Neuronal stem cell (in vitro differentiated cells): ENCODE results near the gene PCDHB11.
A peak's percentile ranks its signal among the peaks of the same experiment; 100 is the strongest.
"Not testable (repeated sequence)": the region's sequence is repeated elsewhere in the genome, so short reads cannot be mapped to it uniquely, and the experiment has no call there.

Experiments used
- DNase-seq: peaks from one replicate; pipeline ENCODE4 v3.0.0-alpha.2; 2013; ENCODE audit warnings: low spot score
- H2AFZ ChIP-seq: one replicate; pipeline ENCODE4 v1.6.1; 2013; ENCODE audit warnings: mild to moderate bottlenecking, low read length, inconsistent platforms
- H2AK5ac ChIP-seq: 2 replicates; pipeline ENCODE4 v1.6.1; 2013; ENCODE audit warnings: low read depth, mild to moderate bottlenecking, inconsistent platforms, low read length, moderate library complexity, mixed read lengths
- H2BK120ac ChIP-seq: 2 replicates; pipeline ENCODE4 v1.6.1; 2013; ENCODE audit warnings: low read depth, mild to moderate bottlenecking, inconsistent platforms, low read length, moderate library complexity, mixed read lengths
- H2BK12ac ChIP-seq: one replicate; pipeline ENCODE4 v1.6.1; 2013; ENCODE audit warnings: low read length, inconsistent platforms
- H2BK15ac ChIP-seq: 2 replicates; pipeline ENCODE4 v1.6.1; 2013; ENCODE audit warnings: mild to moderate bottlenecking, low read length, inconsistent platforms, mixed read lengths
- H2BK5ac ChIP-seq: one replicate; pipeline ENCODE4 v1.6.1; 2013; ENCODE audit warnings: inconsistent platforms, mild to moderate bottlenecking, low read length, moderate library complexity
- H3K14ac ChIP-seq: one replicate; pipeline ENCODE4 v1.6.1; 2013; ENCODE audit warnings: low read length, inconsistent platforms
- H3K18ac ChIP-seq: 2 replicates; pipeline ENCODE4 v1.6.1; 2013; ENCODE audit warnings: low read length, inconsistent platforms
- H3K23ac ChIP-seq: 2 replicates; pipeline ENCODE4 v1.6.1; 2013; ENCODE audit warnings: low read depth, mild to moderate bottlenecking, mixed read lengths, low read length, inconsistent platforms; ENCODE audit not compliant: poor library complexity
- H3K27ac ChIP-seq: replicated peaks from 3 replicates; pipeline ENCODE4 v1.5.1; 2013; ENCODE audit warnings: low read length, inconsistent platforms
- H3K27me3 ChIP-seq, 3 experiments: 2 replicates each; pipeline ENCODE4 v1.6.1; 2013; ENCODE audit warnings: low read length in 3 of 3, mild to moderate bottlenecking in 2 of 3, inconsistent platforms in 1 of 3, low read depth in 1 of 3, mixed read lengths in 1 of 3, moderate library complexity in 1 of 3; ENCODE audit not compliant: control insufficient read depth in 3 of 3, insufficient read depth in 3 of 3
- H3K36me3 ChIP-seq, 2 donors: replicated peaks in 1 of 2; 2 replicates each; pipeline ENCODE4 v1.6.1; 2013; ENCODE audit warnings: low read length in 2 of 2; ENCODE audit not compliant: control insufficient read depth in 2 of 2, insufficient read depth in 2 of 2
- H3K4ac ChIP-seq: 2 replicates; pipeline ENCODE4 v1.6.1; 2013; ENCODE audit warnings: inconsistent platforms, mild to moderate bottlenecking, low read length, moderate library complexity
- H3K4me1 ChIP-seq, 2 donors: 1 replicate in 1 of 2; 2 replicates in 1 of 2; pipeline ENCODE4 v1.6.1; 2013; ENCODE audit warnings: low read length in 2 of 2, low read depth in 1 of 2; ENCODE audit not compliant: control insufficient read depth in 2 of 2, insufficient read depth in 1 of 2
- H3K4me2 ChIP-seq: one replicate; pipeline ENCODE4 v1.6.1; 2013; ENCODE audit warnings: mild to moderate bottlenecking, low read length, inconsistent platforms; ENCODE audit not compliant: insufficient read depth, poor library complexity, severe bottlenecking
- H3K4me3 ChIP-seq, 2 donors: 2 replicates each; pipeline ENCODE4 v1.5.1; 2013; ENCODE audit warnings: low read length in 2 of 2, mild to moderate bottlenecking in 2 of 2, inconsistent platforms in 1 of 2, moderate library complexity in 1 of 2
- H3K79me1 ChIP-seq: one replicate; pipeline ENCODE4 v1.6.1; 2013; ENCODE audit warnings: low read depth, mild to moderate bottlenecking, inconsistent platforms, low read length, moderate library complexity
- H3K9ac ChIP-seq: one replicate; pipeline ENCODE4 v1.6.1; 2013; ENCODE audit warnings: mild to moderate bottlenecking, low read depth, low read length, inconsistent platforms; ENCODE audit not compliant: poor library complexity
- H3K9me3 ChIP-seq, 2 donors: replicated peaks in 1 of 2; 2 replicates each; pipeline versions ENCODE3 to v1.6.1; 2013; ENCODE audit warnings: low read length in 2 of 2, mild to moderate bottlenecking in 2 of 2, inconsistent platforms in 1 of 2, low read depth in 1 of 2, mixed read lengths in 1 of 2, moderate library complexity in 1 of 2; ENCODE audit not compliant: control insufficient read depth in 2 of 2, insufficient read depth in 1 of 2
- H4K8ac ChIP-seq: one replicate; pipeline ENCODE4 v1.6.1; 2013; ENCODE audit warnings: low read depth, mild to moderate bottlenecking, inconsistent platforms, low read length, moderate library complexity
- H4K91ac ChIP-seq: one replicate; pipeline ENCODE4 v1.6.1; 2013; ENCODE audit warnings: low read length, low read depth, mild to moderate bottlenecking, inconsistent platforms; ENCODE audit not compliant: poor library complexity
- WGBS, 2 donors: extraction: QIAGEN DNeasy Blood & Tissue Kit; methylation state at CpG; one replicate each; pipeline ENCODE4 v1.1.7; 2013; ENCODE audit warnings: missing lambda C conversion rate in 2 of 2, mixed read lengths in 1 of 2; ENCODE audit not compliant: insufficient read length in 2 of 2, insufficient replicate concordance in 1 of 2; ENCODE audit errors: extremely low coverage in 2 of 2; 5-methylcytosine and 5-hydroxymethylcytosine counted together

PCDHB11 gene

GRCh38 chr5:141157901-141158300 lies 41.5 kb upstream of the PCDHB11 start:
- H3K4me2 ChIP-seq, H3K4me1 ChIP-seq, H3K36me3 ChIP-seq, H2AK5ac ChIP-seq, H2AFZ ChIP-seq, H3K4ac ChIP-seq, H3K4me3 ChIP-seq, H3K79me1 ChIP-seq, H3K27me3 ChIP-seq, H4K8ac ChIP-seq, H3K18ac ChIP-seq, H4K91ac ChIP-seq, H2BK12ac ChIP-seq, H3K14ac ChIP-seq, H2BK120ac ChIP-seq, H3K23ac ChIP-seq, DNase-seq, H2BK15ac ChIP-seq, H3K9ac ChIP-seq, H2BK5ac ChIP-seq, H3K27ac ChIP-seq, H3K9me3 ChIP-seq: not testable (repeated sequence)
- WGBS, 2 donors, result no CpG with 5 or more reads among the region's 28 CpGs

- no peaks in the 10 kb centered on the region for H3K79me1 ChIP-seq
- H2BK5ac ChIP-seq, result peak within 1 kb of the TSS; percentile 24
- no peak within 1 kb of the TSS for H2BK12ac ChIP-seq
- WGBS, 2 donors, result no CpG with 5 or more reads among the region's 20 CpGs
- no peak within 1 kb of the TSS for H3K4ac ChIP-seq
- no peak within 1 kb of the TSS for H3K9ac ChIP-seq
- H3K18ac ChIP-seq, result no peak within 1 kb of the TSS
- DNase-seq, result no peak
- no peaks in the 10 kb centered on the region for H3K27me3 ChIP-seq
- H3K23ac ChIP-seq, result no peak within 1 kb of the TSS
- no peak within 1 kb of the TSS for H3K4me2 ChIP-seq
- H2AK5ac ChIP-seq, result no peak within 1 kb of the TSS
- H3K14ac ChIP-seq, result no peak within 1 kb of the TSS
- no peak within 1 kb of the TSS for H2BK120ac ChIP-seq
- peaks cover 10 to 15% of the 10 kb centered on the region in 2 donors for H3K9me3 ChIP-seq
- H3K4me3 ChIP-seq, result no peak within 1 kb of the TSS
- H2BK15ac ChIP-seq, result no peak within 1 kb of the TSS
- H4K91ac ChIP-seq, result no peak within 1 kb of the TSS
- H2AFZ ChIP-seq, result peak within 1 kb of the TSS; percentile 79
- H3K4me1 ChIP-seq, result no peaks in the 10 kb centered on the region
- no peak within 1 kb of the TSS for H3K27ac ChIP-seq
- H4K8ac ChIP-seq, result no peak within 1 kb of the TSS
- no peaks in the 10 kb centered on the region for H3K36me3 ChIP-seq
Measured at GRCh38 chr5:141172381-141173204, 26.8 kb upstream of the PCDHB11 start, which contains the start of gene PCDHB7. PCDHB7 (plus strand) TSS chr5:141172644; CDS start chr5:141172836, 192 bp downstream.

- DNase-seq, H3K14ac ChIP-seq, H3K27ac ChIP-seq, H3K18ac ChIP-seq, H4K91ac ChIP-seq, H4K8ac ChIP-seq, H3K4ac ChIP-seq, H2BK120ac ChIP-seq, H2AK5ac ChIP-seq, H2BK12ac ChIP-seq, H3K4me1 ChIP-seq, H3K27me3 ChIP-seq, H2AFZ ChIP-seq, H3K4me3 ChIP-seq, H3K36me3 ChIP-seq, H3K4me2 ChIP-seq, H2BK5ac ChIP-seq, H3K9ac ChIP-seq, H3K79me1 ChIP-seq, H2BK15ac ChIP-seq: not testable (repeated sequence)
- Histone ChIP-seq H3K23ac (peak overlapping the region; percentile 20), H3K9me3 (peaks cover 11 to 15% of the 10 kb centered on the region in 2 donors)
- no CpG with 5 or more reads among the region's 79 CpGs for WGBS, 2 donors
Measured at GRCh38 chr5:141174291-141175104, 24.9 kb upstream of the PCDHB11 start.

GRCh38 chr5:141175933-141176332 lies 23.5 kb upstream of the PCDHB11 start:
- Histone ChIP-seq H2BK5ac (no peak overlapping the region), H3K27me3 (no peaks in the 10 kb centered on the region), H4K8ac (no peak overlapping the region), H3K4me1 (no peaks in the 10 kb centered on the region), H3K4me2 (no peak overlapping the region), H3K9me3 (peaks cover 11 to 15% of the 10 kb centered on the region in 2 donors), H3K36me3 (no peaks in the 10 kb centered on the region), H3K23ac (no peak overlapping the region), H3K4me3 (no peak overlapping the region), H3K18ac (no peak overlapping the region), H3K4ac (no peak overlapping the region), H3K9ac (no peak overlapping the region), H4K91ac (no peak overlapping the region), H2AFZ (no peak overlapping the region), H2BK12ac (no peak overlapping the region), H2BK15ac (no peak overlapping the region), H3K14ac (no peak overlapping the region), H3K27ac (no peak overlapping the region), H2BK120ac (no peak overlapping the region), H2AK5ac (no peak overlapping the region), H3K79me1 (no peaks in the 10 kb centered on the region)
- no CpG with 5 or more reads among the region's 1 CpG for WGBS, 2 donors
- no peak for DNase-seq
